ENCODE measurements around the gene ZNF592. TPM values are rescaled to one million over a fixed set of nuclear protein-coding genes. Genes with fewer than 3 reads are reported as not detected.
"Not testable (repeated sequence)": the region's sequence is repeated elsewhere in the genome, so short reads cannot be mapped to it uniquely, and the experiment has no call there.

Gene ZNF592
- polyA plus RNA-seq, 4 donors, result 7.6 to 23.5 (median 12.4) TPM

DNA sequence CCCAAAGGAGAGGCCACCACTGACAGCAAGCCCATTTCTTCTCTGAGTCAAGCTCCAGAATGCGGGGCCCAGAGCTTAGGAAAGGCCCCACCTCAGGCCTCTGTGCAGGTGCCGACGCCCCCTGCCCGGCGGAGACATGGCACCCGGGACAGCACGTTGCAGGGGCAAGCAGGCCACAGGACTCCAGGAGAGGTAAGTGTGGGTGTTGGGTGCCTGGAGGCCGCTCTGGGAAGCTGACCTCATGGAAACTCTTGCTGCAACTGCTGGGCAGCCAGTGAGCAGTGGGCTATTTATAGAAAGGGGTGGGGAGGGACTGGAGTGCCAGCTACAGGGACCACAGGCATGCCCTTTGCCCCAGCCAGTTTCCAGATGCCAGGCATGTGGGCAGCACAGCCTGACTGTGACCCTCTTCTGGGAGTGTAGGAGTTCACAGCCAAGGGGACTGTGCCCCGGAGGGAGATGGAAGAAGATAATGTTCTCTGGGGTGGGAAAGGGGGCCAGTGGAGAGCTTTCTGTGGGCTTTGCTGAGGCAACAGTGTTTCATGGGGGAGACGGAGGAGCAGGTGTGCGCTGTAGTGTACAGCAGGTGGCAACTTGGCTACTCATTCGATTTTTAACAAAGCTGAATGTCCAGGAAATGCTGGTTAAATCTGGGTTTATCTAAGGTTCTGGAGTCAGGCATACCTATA is 92.5 kb downstream of the ZNF592 start:
- FAIRE-seq, result no peak
- Histone ChIP-seq H3K4me3 (ENCODE audit: low read depth in 1 of 3, low read length in 3 of 3) (no peak overlapping the region), H3K36me3 (ENCODE audit: control insufficient read depth in 3 of 3, insufficient read depth in 2 of 3, low read depth in 1 of 3, low read length in 3 of 3) (peaks cover 0 to 36% (median 0%) of the 10 kb centered on the region in 3 donors), H3K27ac (ENCODE audit: low read depth in 1 of 3, low read length in 2 of 3) (peak overlapping the region in 2 of 3 donors; percentile 65 to 73), H3K27me3 (ENCODE audit: control insufficient read depth in 3 of 3, insufficient read depth in 3 of 3, low read length in 3 of 3) (no peaks in the 10 kb centered on the region), H3K4me1 (ENCODE audit: control insufficient read depth in 3 of 3, insufficient read depth in 2 of 3, low read depth in 1 of 3, low read length in 2 of 3) (peaks cover 0 to 11% (median 10%) of the 10 kb centered on the region in 3 donors), H3K9me3 (ENCODE audit: control insufficient read depth in 2 of 2, insufficient read depth in 1 of 2, low read depth in 1 of 2, low read length in 1 of 2) (no peaks in the 10 kb centered on the region)
- DNase-seq, result peak in 1 of 2 donors; percentile 83
- 23 to 63% (median 41%) methylated on average over 12 of the region's 12 CpGs for WGBS, 3 donors

DNA sequence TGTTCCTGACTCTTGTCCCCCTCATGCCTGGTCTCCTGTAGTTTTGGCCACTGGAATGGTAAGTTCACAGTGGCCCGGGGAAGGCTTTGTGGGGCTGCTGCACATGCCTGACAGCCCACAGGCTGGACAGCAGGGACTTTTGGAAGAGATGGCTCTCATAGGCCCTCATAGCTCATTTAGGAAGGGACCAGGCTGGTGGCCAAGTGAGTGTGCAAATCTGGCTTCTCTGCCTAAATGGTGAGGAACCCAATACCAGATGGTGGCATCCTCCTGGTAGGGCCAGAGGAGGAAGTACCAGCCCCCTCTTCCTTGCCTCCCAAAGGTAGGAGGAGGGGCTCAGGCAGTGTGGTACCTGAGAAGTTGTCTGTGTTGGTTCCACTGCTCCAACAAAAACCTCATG is 94.4 kb downstream of the ZNF592 start:
- Histone ChIP-seq H3K4me1 (ENCODE audit: control insufficient read depth in 3 of 3, insufficient read depth in 2 of 3, low read depth in 1 of 3, low read length in 2 of 3) (peaks cover 0 to 11% (median 10%) of the 10 kb centered on the region in 3 donors), H3K4me3 (ENCODE audit: low read depth in 1 of 3, low read length in 3 of 3) (no peak overlapping the region), H3K27ac (ENCODE audit: low read depth in 1 of 3, low read length in 2 of 3) (no peak overlapping the region), H3K27me3 (ENCODE audit: control insufficient read depth in 3 of 3, insufficient read depth in 3 of 3, low read length in 3 of 3) (no peaks in the 10 kb centered on the region), H3K9me3 (ENCODE audit: control insufficient read depth in 2 of 2, insufficient read depth in 1 of 2, low read depth in 1 of 2, low read length in 1 of 2) (peaks cover 0 to 12% of the 10 kb centered on the region in 2 donors), H3K36me3 (ENCODE audit: control insufficient read depth in 3 of 3, insufficient read depth in 2 of 3, low read depth in 1 of 3, low read length in 3 of 3) (peaks cover 0 to 30% (median 0%) of the 10 kb centered on the region in 3 donors)
- WGBS, 3 donors, result 89 to 100% (median 92%) methylated on average over 1 of the region's 1 CpG
- FAIRE-seq (no peak), DNase-seq (no peak)

DNA sequence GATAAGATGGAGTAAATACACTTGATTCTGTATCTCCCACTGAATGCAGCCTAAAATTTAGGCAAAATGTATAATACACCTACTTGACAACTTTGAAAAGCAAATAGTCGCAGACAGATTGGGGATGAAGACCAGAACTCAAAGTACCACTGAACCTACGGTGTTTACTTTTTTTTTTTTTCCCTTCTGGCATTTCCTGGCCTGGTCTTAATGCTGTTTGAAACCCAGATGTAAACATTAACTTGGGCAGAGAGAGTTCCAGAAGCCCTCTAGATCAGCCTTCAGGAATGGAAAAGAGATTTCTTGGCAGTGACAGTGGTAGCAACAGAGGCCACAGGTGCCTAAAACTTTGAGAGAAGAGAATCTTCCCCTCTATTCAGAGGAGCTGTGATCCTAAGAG is 96.6 kb downstream of the ZNF592 start:
- Histone ChIP-seq H3K9me3 (ENCODE audit: control insufficient read depth in 2 of 2, insufficient read depth in 1 of 2, low read depth in 1 of 2, low read length in 1 of 2) (peaks cover 0 to 14% of the 10 kb centered on the region in 2 donors), H3K27ac (ENCODE audit: low read depth in 1 of 3, low read length in 2 of 3) (peak overlapping the region in 1 of 3 donors; percentile 36), H3K4me1 (ENCODE audit: control insufficient read depth in 3 of 3, insufficient read depth in 2 of 3, low read depth in 1 of 3, low read length in 2 of 3) (peaks cover 0 to 11% (median 10%) of the 10 kb centered on the region in 3 donors), H3K27me3 (ENCODE audit: control insufficient read depth in 3 of 3, insufficient read depth in 3 of 3, low read length in 3 of 3) (no peaks in the 10 kb centered on the region), H3K4me3 (ENCODE audit: low read depth in 1 of 3, low read length in 3 of 3) (no peak overlapping the region), H3K36me3 (ENCODE audit: control insufficient read depth in 3 of 3, insufficient read depth in 2 of 3, low read depth in 1 of 3, low read length in 3 of 3) (peaks cover 0 to 18% (median 0%) of the 10 kb centered on the region in 3 donors)
- 17 to 49% (median 28%) methylated on average over 2 of the region's 2 CpGs for WGBS, 3 donors
- no peak for DNase-seq
- FAIRE-seq, result no peak

DNA sequence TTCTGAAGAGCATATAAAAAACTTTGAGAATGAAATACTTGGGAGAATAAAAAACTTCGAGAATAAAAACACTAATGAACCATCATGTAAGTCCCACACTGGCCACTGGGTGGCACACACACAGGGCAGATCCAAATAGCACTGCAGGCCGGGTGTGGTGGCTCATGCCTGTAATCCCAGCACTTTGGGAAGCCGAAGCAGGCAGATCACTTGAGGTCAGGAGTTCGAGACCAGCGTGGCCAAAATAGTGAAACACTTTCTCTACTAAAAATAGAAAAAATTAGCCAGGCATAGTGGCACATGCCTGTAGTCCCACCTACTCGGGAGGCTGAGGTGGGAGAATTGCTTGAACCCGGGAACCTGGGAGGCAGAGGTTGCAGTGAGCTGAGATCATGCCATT is 97.2 kb downstream of the ZNF592 start:
- H3K27me3 ChIP-seq (ENCODE audit: control insufficient read depth in 3 of 3, insufficient read depth in 3 of 3, low read length in 3 of 3); H3K27ac ChIP-seq (ENCODE audit: low read depth in 1 of 3, low read length in 2 of 3); FAIRE-seq; H3K4me1 ChIP-seq (ENCODE audit: control insufficient read depth in 3 of 3, insufficient read depth in 2 of 3, low read depth in 1 of 3, low read length in 2 of 3); H3K4me3 ChIP-seq (ENCODE audit: low read depth in 1 of 3, low read length in 3 of 3): not testable (repeated sequence)
- peak; percentile 56 to 73 for DNase-seq
- WGBS, 3 donors, result 45 to 61% (median 49%) methylated on average over 7 of the region's 7 CpGs
- Histone ChIP-seq H3K36me3 (ENCODE audit: control insufficient read depth in 3 of 3, insufficient read depth in 2 of 3, low read depth in 1 of 3, low read length in 3 of 3) (peaks cover 0 to 11% (median 0%) of the 10 kb centered on the region in 3 donors), H3K9me3 (ENCODE audit: control insufficient read depth in 2 of 2, insufficient read depth in 1 of 2, low read depth in 1 of 2, low read length in 1 of 2) (peaks cover 0 to 14% of the 10 kb centered on the region in 2 donors)

DNA sequence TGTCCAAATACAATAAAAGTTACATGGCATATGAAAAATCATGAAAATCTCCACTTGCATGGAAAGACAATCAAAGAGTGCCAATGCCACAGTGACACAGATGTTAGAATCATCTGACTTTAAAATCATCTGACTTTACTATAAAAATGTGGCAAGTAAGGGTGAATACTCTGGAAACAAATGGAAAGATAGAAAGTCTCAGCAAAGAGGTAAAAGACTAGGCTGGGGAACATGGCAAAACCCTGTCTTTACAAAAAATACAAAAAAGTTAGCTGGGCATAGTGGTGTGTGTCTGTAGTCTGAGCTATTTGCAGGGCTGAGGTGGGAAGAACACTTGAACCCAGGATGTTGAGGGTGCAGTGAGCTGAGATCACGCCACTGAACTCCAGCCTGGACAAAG is 97.9 kb downstream of the ZNF592 start:
- WGBS, 3 donors, result 91 to 100% (median 94%) methylated on average over 1 of the region's 1 CpG
- Histone ChIP-seq H3K9me3 (ENCODE audit: control insufficient read depth in 2 of 2, insufficient read depth in 1 of 2, low read depth in 1 of 2, low read length in 1 of 2) (peaks cover 0 to 14% of the 10 kb centered on the region in 2 donors), H3K27ac (ENCODE audit: low read depth in 1 of 3, low read length in 2 of 3) (no peak overlapping the region), H3K27me3 (ENCODE audit: control insufficient read depth in 3 of 3, insufficient read depth in 3 of 3, low read length in 3 of 3) (no peaks in the 10 kb centered on the region), H3K4me1 (ENCODE audit: control insufficient read depth in 3 of 3, insufficient read depth in 2 of 3, low read depth in 1 of 3, low read length in 2 of 3) (peaks cover 0 to 4% (median 3%) of the 10 kb centered on the region in 3 donors), H3K4me3 (ENCODE audit: low read depth in 1 of 3, low read length in 3 of 3) (no peak overlapping the region), H3K36me3 (ENCODE audit: control insufficient read depth in 3 of 3, insufficient read depth in 2 of 3, low read depth in 1 of 3, low read length in 3 of 3) (peaks cover 0 to 6% (median 0%) of the 10 kb centered on the region in 3 donors)
- DNase-seq (no peak), FAIRE-seq (no peak)

DNA sequence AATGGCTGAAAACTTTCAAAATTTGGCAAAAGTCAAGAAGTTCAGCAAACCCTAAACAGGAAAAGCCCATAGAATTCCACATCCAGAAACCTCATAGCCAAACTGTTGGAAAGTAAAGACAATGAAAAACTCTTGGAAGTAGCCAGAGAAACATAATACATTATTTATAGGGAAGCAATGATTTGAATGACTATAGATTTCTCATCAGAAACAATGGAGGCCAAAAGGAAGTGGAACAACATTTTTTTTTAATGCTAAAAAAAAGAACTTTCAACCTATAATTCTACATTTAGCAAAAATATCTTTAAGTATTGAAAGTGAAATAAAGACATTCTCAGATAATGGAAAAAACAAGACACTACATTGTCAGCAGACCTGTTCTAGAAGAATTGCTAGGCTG is 99.0 kb downstream of the ZNF592 start:
- DNase-seq (no peak), FAIRE-seq (no peak)
- H3K27me3 ChIP-seq (ENCODE audit: control insufficient read depth in 3 of 3, insufficient read depth in 3 of 3, low read length in 3 of 3), result no peaks in the 10 kb centered on the region
- H3K4me3 ChIP-seq (ENCODE audit: low read depth in 1 of 3, low read length in 3 of 3), result no peak overlapping the region
- peaks cover 0 to 14% of the 10 kb centered on the region in 2 donors for H3K9me3 ChIP-seq (ENCODE audit: control insufficient read depth in 2 of 2, insufficient read depth in 1 of 2, low read depth in 1 of 2, low read length in 1 of 2)
- no peak overlapping the region for H3K27ac ChIP-seq (ENCODE audit: low read depth in 1 of 3, low read length in 2 of 3)
- H3K36me3 ChIP-seq (ENCODE audit: control insufficient read depth in 3 of 3, insufficient read depth in 2 of 3, low read depth in 1 of 3, low read length in 3 of 3), result peaks cover 0 to 6% (median 0%) of the 10 kb centered on the region in 3 donors
- H3K4me1 ChIP-seq (ENCODE audit: control insufficient read depth in 3 of 3, insufficient read depth in 2 of 3, low read depth in 1 of 3, low read length in 2 of 3), result peaks cover 0 to 6% (median 3%) of the 10 kb centered on the region in 3 donors

DNA sequence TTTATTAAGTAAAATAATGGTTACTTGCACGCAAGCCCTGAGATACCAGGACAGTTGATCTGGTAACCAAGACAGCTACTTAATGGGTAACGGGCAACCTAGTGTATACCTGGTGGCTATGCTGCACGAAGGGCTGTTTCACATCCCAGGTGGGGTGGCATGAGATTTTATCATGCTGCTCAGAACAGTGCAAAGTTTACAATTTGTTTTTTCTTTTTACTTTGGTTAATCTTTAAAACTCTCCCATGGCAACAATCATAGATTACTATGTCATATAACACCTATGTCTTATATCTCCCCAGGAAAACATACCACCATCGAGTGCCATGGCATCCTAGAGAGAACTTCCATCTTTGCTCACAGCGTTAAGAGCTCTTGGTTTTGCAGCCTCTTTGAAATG is 103.8 kb downstream of the ZNF592 start:
- Histone ChIP-seq H3K4me1 (ENCODE audit: control insufficient read depth in 3 of 3, insufficient read depth in 2 of 3, low read depth in 1 of 3, low read length in 2 of 3) (peaks cover 0 to 2% (median 0%) of the 10 kb centered on the region in 3 donors), H3K9me3 (ENCODE audit: control insufficient read depth in 2 of 2, insufficient read depth in 1 of 2, low read depth in 1 of 2, low read length in 1 of 2) (peaks cover 0 to 5% of the 10 kb centered on the region in 2 donors), H3K27ac (ENCODE audit: low read depth in 1 of 3, low read length in 2 of 3) (no peak overlapping the region), H3K4me3 (ENCODE audit: low read depth in 1 of 3, low read length in 3 of 3) (no peak overlapping the region), H3K27me3 (ENCODE audit: control insufficient read depth in 3 of 3, insufficient read depth in 3 of 3, low read length in 3 of 3) (no peaks in the 10 kb centered on the region), H3K36me3 (ENCODE audit: control insufficient read depth in 3 of 3, insufficient read depth in 2 of 3, low read depth in 1 of 3, low read length in 3 of 3) (peaks cover 0 to 20% (median 0%) of the 10 kb centered on the region in 3 donors)
- 9 to 64% (median 39%) methylated on average over 5 of the region's 5 CpGs for WGBS, 3 donors
- DNase-seq (peak; percentile 17 to 40), FAIRE-seq (no peak)

DNA sequence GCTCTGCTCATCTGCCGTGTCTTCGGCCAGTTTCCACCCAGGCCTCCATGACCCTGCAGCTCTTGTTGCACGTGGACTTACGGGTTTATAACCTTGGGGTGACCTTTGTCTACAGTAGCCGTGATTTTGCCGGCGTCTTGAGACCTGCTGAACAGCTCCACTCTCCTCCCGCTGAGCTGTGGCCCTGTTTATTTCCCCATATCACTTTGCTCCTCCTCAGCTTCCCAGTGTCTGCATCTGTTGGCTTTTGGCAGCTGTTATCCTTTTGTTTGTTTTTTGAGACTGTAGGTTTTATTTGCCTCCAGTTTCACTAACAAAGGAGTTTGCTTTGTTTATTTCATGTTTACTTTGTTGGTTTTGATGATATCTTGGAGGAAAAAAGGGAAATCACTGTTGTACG is 106.7 kb downstream of the ZNF592 start:
- 67 to 75% (median 68%) methylated on average over 9 of the region's 9 CpGs for WGBS, 3 donors

More for the DNA sequence above, 106.7 kb downstream of the ZNF592 start:
- no peak for FAIRE-seq
- Histone ChIP-seq H3K9me3 (ENCODE audit: control insufficient read depth in 2 of 2, insufficient read depth in 1 of 2, low read depth in 1 of 2, low read length in 1 of 2) (no peaks in the 10 kb centered on the region), H3K27ac (ENCODE audit: low read depth in 1 of 3, low read length in 2 of 3) (no peak overlapping the region), H3K4me1 (ENCODE audit: control insufficient read depth in 3 of 3, insufficient read depth in 2 of 3, low read depth in 1 of 3, low read length in 2 of 3) (peaks cover 0 to 2% (median 0%) of the 10 kb centered on the region in 3 donors), H3K36me3 (ENCODE audit: control insufficient read depth in 3 of 3, insufficient read depth in 2 of 3, low read depth in 1 of 3, low read length in 3 of 3) (peaks cover 0 to 48% (median 0%) of the 10 kb centered on the region in 3 donors), H3K27me3 (ENCODE audit: control insufficient read depth in 3 of 3, insufficient read depth in 3 of 3, low read length in 3 of 3) (no peaks in the 10 kb centered on the region), H3K4me3 (ENCODE audit: low read depth in 1 of 3, low read length in 3 of 3) (no peak overlapping the region)
- no peak for DNase-seq

Measured in small intestine (tissue), 7 donors.